GM12801 (cell line): ENCODE results near the gene ADAP2.

Experiments
- TF ChIP-seq, protein P1 (sequence below): IDR thresholded peaks from one replicate; pipeline ENCODE4 v1.5.1; 2011; ENCODE audit warnings: control low read depth; ENCODE audit not compliant: insufficient read length; ENCODE audit errors: extremely low read depth

ADAP2 gene

DNA sequence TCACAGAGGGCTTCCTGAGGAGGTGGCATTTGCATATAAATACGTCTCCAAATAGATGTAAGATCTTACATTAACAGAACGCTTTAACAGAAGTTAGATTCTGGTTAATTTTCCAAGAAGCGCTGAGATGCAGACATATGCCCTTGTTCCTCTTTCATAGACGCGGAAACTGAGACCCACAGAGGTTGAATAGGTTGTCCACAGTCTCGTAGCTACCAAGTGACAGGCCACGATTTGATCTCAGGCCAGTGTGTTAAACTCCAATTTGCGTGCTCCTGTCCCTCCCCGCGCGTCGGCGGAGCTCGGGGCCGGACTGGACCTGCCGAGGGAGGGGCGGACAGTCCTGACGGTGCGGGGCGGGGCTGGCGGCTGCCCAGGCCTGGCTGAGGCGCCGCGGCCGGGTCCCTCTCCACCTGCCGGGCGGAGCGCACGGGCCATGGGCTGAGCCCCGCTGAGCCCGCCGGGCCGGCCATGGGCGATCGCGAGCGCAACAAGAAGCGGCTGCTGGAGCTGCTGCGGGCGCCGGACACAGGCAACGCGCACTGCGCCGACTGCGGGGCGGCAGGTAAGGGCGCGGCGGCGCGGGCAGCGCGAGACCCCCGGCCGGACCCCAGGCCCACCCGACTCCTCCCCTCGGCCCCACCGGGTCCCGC is at the start of gene ADAP2:
ADAP2 (plus strand) TSS at position 402 of the 653 bp plus-strand sequence; CDS start at position 472, 70 bp downstream.
- TF ChIP-seq, protein P1, sequence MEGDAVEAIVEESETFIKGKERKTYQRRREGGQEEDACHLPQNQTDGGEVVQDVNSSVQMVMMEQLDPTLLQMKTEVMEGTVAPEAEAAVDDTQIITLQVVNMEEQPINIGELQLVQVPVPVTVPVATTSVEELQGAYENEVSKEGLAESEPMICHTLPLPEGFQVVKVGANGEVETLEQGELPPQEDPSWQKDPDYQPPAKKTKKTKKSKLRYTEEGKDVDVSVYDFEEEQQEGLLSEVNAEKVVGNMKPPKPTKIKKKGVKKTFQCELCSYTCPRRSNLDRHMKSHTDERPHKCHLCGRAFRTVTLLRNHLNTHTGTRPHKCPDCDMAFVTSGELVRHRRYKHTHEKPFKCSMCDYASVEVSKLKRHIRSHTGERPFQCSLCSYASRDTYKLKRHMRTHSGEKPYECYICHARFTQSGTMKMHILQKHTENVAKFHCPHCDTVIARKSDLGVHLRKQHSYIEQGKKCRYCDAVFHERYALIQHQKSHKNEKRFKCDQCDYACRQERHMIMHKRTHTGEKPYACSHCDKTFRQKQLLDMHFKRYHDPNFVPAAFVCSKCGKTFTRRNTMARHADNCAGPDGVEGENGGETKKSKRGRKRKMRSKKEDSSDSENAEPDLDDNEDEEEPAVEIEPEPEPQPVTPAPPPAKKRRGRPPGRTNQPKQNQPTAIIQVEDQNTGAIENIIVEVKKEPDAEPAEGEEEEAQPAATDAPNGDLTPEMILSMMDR: no peak

GRCh38 chr17:30886187-30886586 is 35.6 kb upstream of the ADAP2 start:
- TF ChIP-seq, protein P1: no peak

- TF ChIP-seq, protein P1: no peak
Measured at GRCh38 chr17:30894236-30894635, 27.5 kb upstream of the ADAP2 start.

DNA sequence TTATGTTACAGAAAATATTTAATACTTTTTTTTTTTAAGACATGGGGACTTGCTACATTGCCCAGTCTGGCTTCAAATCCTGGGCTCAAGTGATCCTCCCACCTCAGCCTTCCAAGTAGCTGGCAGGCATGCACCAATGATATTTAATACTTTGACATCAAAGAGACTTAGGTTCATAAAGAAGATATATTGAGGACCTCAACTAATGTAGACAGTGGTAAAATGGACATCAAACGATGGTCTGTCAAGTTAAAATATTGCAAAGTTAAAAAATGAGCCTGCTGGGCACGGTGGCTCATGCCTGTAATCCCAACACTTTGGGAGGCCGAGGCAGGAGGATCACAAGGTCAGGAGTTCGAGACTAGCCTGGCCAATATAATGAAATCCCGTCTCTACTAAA is 24.4 kb upstream of the ADAP2 start:
- TF ChIP-seq, protein P1: no peak

GRCh38 chr17:30905742-30906100 is 16.0 kb upstream of the ADAP2 start:
- TF ChIP-seq, protein P1: no peak

DNA sequence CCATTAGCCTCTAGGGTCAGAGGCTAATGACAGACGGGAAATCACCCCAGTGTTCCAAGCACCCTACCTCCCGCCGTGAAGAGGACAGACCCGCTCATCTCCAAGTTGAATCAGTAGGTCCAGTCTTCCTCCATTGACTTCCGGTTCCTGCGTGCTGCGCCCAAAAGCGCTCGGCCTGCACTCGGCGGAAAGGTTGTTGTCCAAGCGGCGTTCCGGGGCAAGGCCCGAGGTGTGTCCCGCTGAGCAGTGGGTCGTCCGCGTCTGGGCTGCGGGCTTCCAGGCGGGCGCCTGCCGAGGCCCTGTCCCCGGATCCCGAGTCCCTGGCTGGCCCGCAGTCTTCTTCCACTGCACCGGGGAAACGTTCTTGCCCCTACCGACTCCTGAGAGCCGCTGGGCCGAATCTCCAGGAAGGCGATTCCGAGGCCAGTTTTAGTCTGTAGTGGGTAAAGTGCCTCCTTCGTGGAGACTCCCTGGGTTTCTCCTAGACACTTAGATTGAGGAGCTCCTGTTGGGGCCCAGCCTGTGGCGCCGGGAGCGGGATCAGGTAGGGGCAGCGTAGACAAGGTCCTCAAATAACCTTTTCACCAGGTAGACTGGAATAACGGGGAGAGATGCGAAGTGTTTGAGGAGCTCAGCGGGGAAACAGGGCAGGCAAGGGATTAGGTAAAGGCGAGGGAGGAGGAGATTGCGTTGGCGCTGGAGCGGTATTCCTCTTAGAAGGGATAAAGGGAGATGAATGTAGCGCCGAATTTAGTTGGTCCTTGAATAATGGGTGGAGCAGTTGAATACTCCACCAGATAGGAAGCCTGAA is 15.4 kb upstream of the ADAP2 start, which contains the start of gene TEFM:
TEFM (minus strand) TSS at position 138 of the 811 bp plus-strand sequence; CDS start at position 98, 40 bp downstream.
- TF ChIP-seq, protein P1: no peak

DNA sequence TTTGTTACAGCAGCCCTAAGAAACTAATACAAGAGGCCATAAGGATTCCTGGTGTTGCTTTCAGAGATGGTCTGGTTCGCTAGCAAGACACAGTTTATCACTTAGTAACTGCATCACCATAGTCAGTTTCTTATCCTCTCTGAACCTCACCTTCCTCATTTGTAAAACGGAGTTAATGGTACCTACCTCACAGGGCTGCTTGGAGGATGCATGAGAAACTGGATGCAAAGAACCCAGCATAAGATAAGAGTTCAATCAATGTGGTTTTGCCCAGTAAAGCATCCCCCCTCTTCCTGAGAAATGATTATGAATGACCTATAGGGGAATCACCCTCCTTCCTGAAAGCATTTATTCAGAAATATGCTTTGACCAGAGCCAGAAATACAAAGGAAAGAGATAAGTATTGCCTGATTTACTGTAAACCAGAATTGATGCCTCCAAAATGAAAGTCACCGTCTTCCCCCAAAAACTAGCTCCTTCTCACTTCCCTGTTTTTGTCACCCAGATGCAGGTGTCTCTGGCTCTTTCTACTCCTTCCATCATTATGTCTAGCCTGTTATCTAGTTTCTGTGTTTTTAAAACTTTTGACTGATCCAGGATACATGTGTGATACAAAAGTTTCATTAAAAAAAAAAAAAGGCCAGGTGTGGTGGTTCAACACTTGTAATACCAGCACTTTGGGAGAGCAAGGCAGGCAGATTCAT is 12.9 kb upstream of the ADAP2 start:
- TF ChIP-seq, protein P1: no peak
